PC-9 (cell line): ENCODE results near the gene PLEKHH2. TPM values are rescaled to one million over a fixed set of nuclear protein-coding genes. Genes with fewer than 3 reads are reported as not detected.
A peak's percentile ranks its signal among the peaks of the same experiment; 100 is the strongest.

Experiments used
- Bru-seq: library from RNA; stranded (reverse); fragments of 400-500 nt; gene quantifications from one replicate; lab custom pipeline; 2021; lab: Mats Ljungman, UMichigan
- BruChase-seq, 2 experiments: library from RNA; stranded (reverse); fragments of 400-500 nt; gene quantifications; one replicate each; lab custom pipeline; 2021; lab: Mats Ljungman, UMichigan
- BruUV-seq: library from RNA; stranded (reverse); fragments of 400-500 nt; replicated peaks from 2 replicates; lab custom pipeline; 2021; lab: Mats Ljungman, UMichigan
- CTCF ChIA-PET: fragments of 300-600 bp; sonication (Branson Sonifier 250); formaldehyde crosslinking; loops from one replicate; lab custom pipeline; 2022; ENCODE audit warnings: antibody characterized with exemption; lab: Charles Lee
- POLR2A ChIA-PET: fragments of 300-600 bp; sonication (Branson Sonifier 250); formaldehyde crosslinking; loops from one replicate; lab custom pipeline; 2022; ENCODE audit warnings: antibody characterized with exemption; ENCODE audit not compliant: unreplicated experiment; lab: Charles Lee
- DNase-seq, 2 experiments: peaks; one replicate each; pipeline versions ENCODE4 v3.0.0 to v3.0.0-alpha.2; 2015 to 2022; ENCODE audit warnings: mixed read lengths in 1 of 2
- H2AFZ ChIP-seq: fragments of 200-600 bp; sonication (generic); 2 replicates; pipeline ENCODE4 v1.8.1; 2017; ENCODE audit warnings: antibody characterized with exemption
- H3F3A ChIP-seq: fragments of 200-600 bp; sonication (generic); 2 replicates; pipeline ENCODE4 v1.8.1; 2017; ENCODE audit warnings: antibody characterized with exemption, mild to moderate bottlenecking, low read depth; ENCODE audit not compliant: insufficient read depth
- H3K27ac ChIP-seq: fragments of 200-600 bp; sonication (generic); 2 replicates; pipeline ENCODE4 v1.6.1; 2016; ENCODE audit warnings: mixed run types
- H3K27me3 ChIP-seq: fragments of 200-600 bp; sonication (generic); 2 replicates; pipeline ENCODE4 v1.6.1; 2016; ENCODE audit warnings: low read depth, mixed run types; ENCODE audit not compliant: insufficient read depth
- H3K36me3 ChIP-seq: fragments of 200-600 bp; sonication (generic); 2 replicates; pipeline ENCODE4 v1.6.1; 2016; ENCODE audit warnings: low read depth, mixed run types
- H3K4me1 ChIP-seq: fragments of 200-600 bp; sonication (generic); replicated peaks from 2 replicates; pipeline ENCODE4 v1.6.1; 2016; ENCODE audit warnings: mixed run types; ENCODE audit not compliant: insufficient read depth
- H3K4me2 ChIP-seq: fragments of 200-600 bp; sonication (generic); 2 replicates; pipeline ENCODE4 v1.6.1; 2017; ENCODE audit warnings: mixed run types
- H3K4me3 ChIP-seq: fragments of 200-600 bp; sonication (generic); 2 replicates; pipeline ENCODE4 v1.6.1; 2016; ENCODE audit warnings: mixed run types
- H3K79me2 ChIP-seq: fragments of 200-600 bp; sonication (generic); 2 replicates; pipeline ENCODE4 v1.6.1; 2017; ENCODE audit warnings: low read depth, mixed run types
- H3K9me2 ChIP-seq: fragments of 200-600 bp; sonication (generic); 2 replicates; pipeline ENCODE4 v1.8.1; 2017; ENCODE audit warnings: mild to moderate bottlenecking; ENCODE audit not compliant: insufficient read depth
- H3K9me3 ChIP-seq: fragments of 200-600 bp; sonication (generic); 2 replicates; pipeline ENCODE4 v1.8.1; 2016; ENCODE audit warnings: low read depth; ENCODE audit not compliant: insufficient read depth
- H4K20me1 ChIP-seq: fragments of 200-600 bp; sonication (generic); 2 replicates; pipeline ENCODE4 v1.8.1; 2017; ENCODE audit not compliant: insufficient read depth
- EZH2 ChIP-seq: fragments of 200-600 bp; sonication (generic); IDR thresholded peaks from 2 replicates; pipeline ENCODE4 v1.8.0; 2017; ENCODE audit warnings: antibody characterized with exemption, low read depth
- intact Hi-C: fragments of 100-400 bp; cut with micrococcal nuclease; formaldehyde crosslinking; loops from one replicate; pipeline ENCODE4 v1.10.0; 2022; ENCODE audit not compliant: unreplicated experiment
- long read RNA-seq: library from polyadenylated mRNA; stranded (forward); transcript quantifications from one replicate; pipeline ENCODE4 v2.0.0, GENCODE V29; 2022
- total RNA-seq: library from RNA; stranded (reverse); gene quantifications from 2 replicates; pipeline ENCODE4 v1.2.3, GENCODE V29; 2021
- TF ChIP-seq, protein P1 (sequence below): fragments of 200-600 bp; sonication (generic); conservative IDR thresholded peaks from 2 replicates; pipeline ENCODE4 v1.6.1; 2017; ENCODE audit warnings: mixed run types, antibody characterized with exemption, mild to moderate bottlenecking, moderate library complexity

The PLEKHH2 gene
- total RNA-seq (1.6 and 2.3 TPM in 2 replicates), Bru-seq, nascent RNA (percentile 35 among the genes with signal in this experiment), BruChase-seq, experiment 1, labeled RNA remaining after a 2-hour chase (percentile 38 among the genes with signal in this experiment), BruChase-seq, experiment 2, labeled RNA remaining after a 6-hour chase (percentile 32 among the genes with signal in this experiment)
- long read RNA-seq, partial matches to known transcripts: 0 of 1 reads
- long read RNA-seq, other reads (novel, unspliced or antisense): 1 of 1 reads

DNA sequence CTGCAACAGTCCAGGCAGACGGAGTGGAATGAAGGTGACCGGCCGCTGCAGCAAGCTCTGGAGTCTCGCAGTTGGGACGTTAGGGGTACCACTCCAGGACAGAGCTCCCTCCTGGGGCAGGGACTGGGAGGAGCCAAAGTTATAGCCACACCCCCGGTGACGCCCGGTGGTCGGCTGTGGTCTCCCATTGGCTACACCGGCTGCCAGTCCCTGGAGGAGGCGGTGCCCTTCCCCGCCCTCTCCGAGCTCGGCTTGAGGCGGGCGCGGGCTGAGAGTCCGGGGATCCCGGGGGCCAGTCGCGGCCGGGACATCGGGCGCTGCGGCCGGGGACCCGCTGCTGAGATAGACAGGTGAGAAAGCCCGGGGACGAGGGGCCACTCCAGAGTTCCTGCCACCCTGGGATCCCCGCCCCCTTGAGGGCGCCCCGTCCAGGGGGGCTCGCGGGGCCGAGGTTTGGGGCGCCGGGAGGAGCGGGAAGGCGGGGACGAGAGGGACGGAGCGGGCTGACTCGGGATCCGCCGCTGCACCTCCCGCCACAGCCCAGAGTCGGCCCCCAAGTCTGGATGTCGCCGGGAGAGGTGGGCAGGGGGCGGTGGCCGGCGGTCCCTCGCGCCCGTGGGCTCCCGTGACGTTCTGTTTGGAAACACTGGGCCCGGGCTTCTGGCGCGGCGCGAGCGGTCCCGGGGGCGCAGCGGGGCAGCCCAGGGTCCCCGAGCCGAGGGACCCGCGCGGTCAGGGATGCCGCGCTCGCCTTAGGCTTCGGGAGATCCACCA, at the start of gene PLEKHH2:
TSS of gene PLEKHH2 (plus strand) at position 231 of the 774 bp plus-strand sequence. CDS start 7,414 bp downstream, outside the sequence.
- peaks cover 7% of the 10 kb centered on the region; the same call in 1 of the 2 replicates for H3K27me3 ChIP-seq
- H2AFZ ChIP-seq: peak within 1 kb of the TSS; percentile 92
- H3K4me1 ChIP-seq: peaks cover 25% of the 10 kb centered on the region
- no peaks in the 10 kb centered on the region for H3K9me2 ChIP-seq
- H3K4me2 ChIP-seq: peak within 1 kb of the TSS; percentile 92
- H3F3A ChIP-seq: peaks cover 18% of the 10 kb centered on the region
- H3K27ac ChIP-seq: no peak within 1 kb of the TSS
- H4K20me1 ChIP-seq: no peaks in the 10 kb centered on the region; the same call in 1 of the 2 replicates
- no peaks in the 10 kb centered on the region for H3K79me2 ChIP-seq
- intact Hi-C loops: loop anchor here (1.0 kb wide), 1 partner anchor 137 kb away; the partner anchor contains the start of gene DYNC2LI1
- no peaks in the 10 kb centered on the region for H3K9me3 ChIP-seq
- POLR2A ChIA-PET: interaction anchor here (0.7 kb wide), 1 partner anchor 41 kb away, joined by 3 read pairs; the partner anchor contains the start of gene THADA
- no TSS peak for BruUV-seq
- CTCF ChIA-PET: interaction anchor here (0.6 to 0.9 kb wide), 3 partner anchors 59 to 757 kb away, joined by 3 to 18 read pairs (median 9); no protein-coding TSS in a partner anchor
- H3K4me3 ChIP-seq: peak within 1 kb of the TSS; percentile 68
- TF ChIP-seq EZH2: no peak
- TF ChIP-seq, protein P1, sequence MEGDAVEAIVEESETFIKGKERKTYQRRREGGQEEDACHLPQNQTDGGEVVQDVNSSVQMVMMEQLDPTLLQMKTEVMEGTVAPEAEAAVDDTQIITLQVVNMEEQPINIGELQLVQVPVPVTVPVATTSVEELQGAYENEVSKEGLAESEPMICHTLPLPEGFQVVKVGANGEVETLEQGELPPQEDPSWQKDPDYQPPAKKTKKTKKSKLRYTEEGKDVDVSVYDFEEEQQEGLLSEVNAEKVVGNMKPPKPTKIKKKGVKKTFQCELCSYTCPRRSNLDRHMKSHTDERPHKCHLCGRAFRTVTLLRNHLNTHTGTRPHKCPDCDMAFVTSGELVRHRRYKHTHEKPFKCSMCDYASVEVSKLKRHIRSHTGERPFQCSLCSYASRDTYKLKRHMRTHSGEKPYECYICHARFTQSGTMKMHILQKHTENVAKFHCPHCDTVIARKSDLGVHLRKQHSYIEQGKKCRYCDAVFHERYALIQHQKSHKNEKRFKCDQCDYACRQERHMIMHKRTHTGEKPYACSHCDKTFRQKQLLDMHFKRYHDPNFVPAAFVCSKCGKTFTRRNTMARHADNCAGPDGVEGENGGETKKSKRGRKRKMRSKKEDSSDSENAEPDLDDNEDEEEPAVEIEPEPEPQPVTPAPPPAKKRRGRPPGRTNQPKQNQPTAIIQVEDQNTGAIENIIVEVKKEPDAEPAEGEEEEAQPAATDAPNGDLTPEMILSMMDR: no peak
- DNase-seq: peak; percentile 70 to 95
- H3K36me3 ChIP-seq: no peaks in the 10 kb centered on the region

DNA sequence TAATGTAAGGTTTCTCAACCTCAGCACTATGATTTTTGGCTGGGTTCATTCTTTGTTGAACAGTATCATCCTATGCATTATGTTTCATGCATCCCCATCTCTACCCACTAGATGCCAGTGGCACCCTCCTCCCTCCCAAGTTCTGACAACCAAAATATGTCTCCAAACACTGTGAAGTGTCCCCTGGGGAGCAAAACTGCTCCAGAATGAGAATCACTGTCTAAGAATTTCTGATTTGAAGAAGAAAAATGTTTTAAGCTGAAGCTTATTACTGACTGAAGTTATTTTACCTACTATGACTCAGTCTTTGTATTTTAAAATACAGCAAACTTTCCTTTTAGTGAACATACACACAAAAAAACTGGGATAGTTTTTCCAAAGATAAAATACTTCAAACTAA, 44.6 kb upstream of the PLEKHH2 start:
- BruUV-seq: no TSS peak
- H3K4me1 ChIP-seq: peaks cover 12% of the 10 kb centered on the region
- H3K9me2 ChIP-seq: no peaks in the 10 kb centered on the region
- no peak for TF ChIP-seq EZH2
- TF ChIP-seq, protein P1: no peak
- H3K4me3 ChIP-seq: no peak overlapping the region
- CTCF ChIA-PET: no interaction called here
- H3K27me3 ChIP-seq: no peaks in the 10 kb centered on the region
- no peak for DNase-seq
- peaks cover 16% of the 10 kb centered on the region for H3F3A ChIP-seq
- intact Hi-C loops: no loop called here
- POLR2A ChIA-PET: no interaction called here
- H3K9me3 ChIP-seq: no peaks in the 10 kb centered on the region
- H3K27ac ChIP-seq: no peak overlapping the region
- peaks cover 31% of the 10 kb centered on the region for H3K79me2 ChIP-seq
- H3K4me2 ChIP-seq: no peak overlapping the region
- H3K36me3 ChIP-seq: peaks cover 25% of the 10 kb centered on the region; the same call in 1 of the 2 replicates
- H4K20me1 ChIP-seq: peaks cover 7% of the 10 kb centered on the region; the same call in 1 of the 2 replicates
- H2AFZ ChIP-seq: no peak overlapping the region

DNA sequence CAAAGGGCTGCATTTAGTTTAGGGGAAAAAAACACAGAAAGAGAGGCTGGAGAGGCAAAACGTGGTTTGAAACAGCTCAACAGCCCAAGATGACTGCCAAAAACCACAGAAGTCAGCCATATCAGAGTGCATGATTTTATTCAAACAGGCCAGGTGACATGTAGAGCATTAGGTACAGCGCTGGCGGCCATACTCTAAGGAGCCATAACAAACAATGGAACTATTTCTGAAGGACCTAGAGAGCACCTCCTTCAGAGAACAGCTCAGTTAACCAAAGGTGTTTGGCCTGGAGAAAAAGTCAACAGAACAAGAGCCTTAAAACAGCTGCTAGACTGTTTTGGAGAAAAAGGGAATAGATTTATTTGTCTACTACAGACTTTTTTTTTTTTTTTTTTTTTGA, 43.8 kb upstream of the PLEKHH2 start:
- Histone ChIP-seq H4K20me1 (peaks cover 7% of the 10 kb centered on the region; the same call in 1 of the 2 replicates), H2AFZ (no peak overlapping the region), H3K9me2 (no peaks in the 10 kb centered on the region), H3K27ac (no peak overlapping the region), H3K79me2 (peaks cover 31% of the 10 kb centered on the region), H3K27me3 (no peaks in the 10 kb centered on the region), H3K4me2 (no peak overlapping the region), H3F3A (peaks cover 9% of the 10 kb centered on the region), H3K36me3 (peaks cover 19% of the 10 kb centered on the region; the same call in 1 of the 2 replicates), H3K4me1 (peaks cover 12% of the 10 kb centered on the region), H3K9me3 (no peaks in the 10 kb centered on the region), H3K4me3 (no peak overlapping the region)
- ChIA-PET POLR2A (no interaction called here), CTCF (interaction anchor here (0.7 kb wide), 1 partner anchor 114 kb away, joined by 3 read pairs; no protein-coding TSS in a partner anchor)
- no TSS peak for BruUV-seq
- no peak for TF ChIP-seq EZH2
- TF ChIP-seq, protein P1: no peak
- no peak for DNase-seq
- intact Hi-C loops: no loop called here
